Fibroblast of gingiva (primary cell): ENCODE results near the gene MTPN.
A peak's percentile ranks its signal among the peaks of the same experiment; 100 is the strongest.

Experiments
- DNase-seq: peaks from one replicate; pipeline ENCODE4 v3.0.0-alpha.2; 2011; ENCODE audit warnings: low read depth

Gene MTPN

GRCh38 chr7:135981958-135982646 lies 4.9 kb upstream of the MTPN start:
- no peak for DNase-seq

DNA sequence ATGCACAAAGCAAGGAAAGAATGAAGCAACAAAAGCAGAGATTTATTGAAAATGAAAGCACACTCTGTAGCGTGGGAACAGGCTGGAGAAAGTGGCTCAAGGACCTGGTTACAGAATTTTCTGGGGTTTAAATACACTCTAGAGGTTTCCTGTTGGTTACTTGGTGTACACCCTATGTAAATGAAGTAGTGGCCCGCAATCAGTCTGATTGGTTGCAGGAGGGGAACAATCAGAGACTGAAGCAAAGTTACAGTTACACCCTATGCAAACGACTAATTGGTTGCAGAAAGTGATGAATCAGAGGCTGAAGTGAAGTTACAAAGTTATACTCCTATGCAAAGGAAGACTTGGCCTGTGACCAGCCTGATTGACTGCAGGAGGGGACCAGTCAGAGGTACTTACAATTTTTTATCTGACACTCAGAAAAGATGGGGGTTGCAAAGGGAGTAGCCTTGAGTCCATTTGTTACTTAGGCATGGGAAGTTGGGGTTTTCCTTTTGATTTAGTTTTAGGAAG lies 3.6 kb upstream of the MTPN start:
- DNase-seq, result peak; percentile 76

- no peak for DNase-seq
These were observed 2.9 kb upstream of the MTPN start for GRCh38 chr7:135980012-135980551.

GRCh38 chr7:135979471-135980011 lies 2.4 kb upstream of the MTPN start:
- no peak for DNase-seq

DNA sequence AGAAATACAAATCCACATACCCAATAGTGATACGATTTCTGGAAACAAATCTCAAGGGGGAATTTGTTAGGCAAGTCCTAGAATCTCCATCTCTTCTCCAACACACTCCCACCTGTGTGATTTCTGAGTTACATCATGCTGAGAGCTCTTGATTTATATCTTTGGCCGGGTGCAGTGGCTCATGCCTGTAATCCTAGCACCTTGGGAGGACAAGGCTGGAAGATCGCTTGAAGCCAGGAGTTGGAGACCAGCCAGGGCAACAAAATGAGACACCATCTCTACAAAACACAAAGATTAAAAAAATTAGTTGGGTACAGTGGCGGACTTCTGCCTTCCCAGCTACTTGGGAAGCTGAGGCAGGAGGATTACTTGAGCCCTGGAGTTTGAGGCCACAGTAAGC lies 1.5 kb upstream of the MTPN start:
- no peak for DNase-seq

GRCh38 chr7:135977742-135978066 lies 545 bp upstream of the MTPN start:
- DNase-seq, result no peak

DNA sequence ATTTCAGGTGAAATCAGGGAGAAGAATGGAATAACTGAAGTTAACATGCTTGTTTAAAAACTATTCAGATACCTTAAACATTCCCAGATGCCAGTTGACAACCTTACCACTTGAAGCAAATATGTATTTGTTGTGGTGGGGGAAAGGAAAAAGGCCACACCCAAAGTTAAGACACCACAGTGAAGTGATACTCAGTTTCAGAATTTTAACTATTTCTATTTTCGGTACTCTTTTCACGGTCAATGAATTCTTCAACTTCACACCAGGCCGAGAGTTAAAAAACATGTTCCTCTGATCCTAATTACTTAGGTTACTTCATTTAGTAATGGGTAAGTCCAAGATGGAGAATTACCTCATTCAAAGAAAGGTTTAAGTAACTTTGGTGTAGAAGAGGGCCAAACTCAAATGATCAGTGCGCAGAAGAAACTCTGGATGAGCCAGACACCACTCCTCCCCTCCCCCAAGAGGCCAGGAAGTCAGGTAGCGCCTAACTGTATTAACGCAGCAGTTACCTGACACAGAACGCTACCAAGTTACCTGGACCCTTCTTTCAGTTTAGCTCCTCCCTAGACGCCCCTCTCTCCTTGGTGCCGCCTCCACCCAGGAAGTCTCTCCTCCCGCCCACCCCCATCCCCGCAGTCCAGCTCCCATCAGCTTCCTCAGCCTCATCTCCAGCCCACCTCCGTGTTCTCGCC lies 700 bp downstream of the MTPN start:
- DNase-seq, result no peak

- no peak for DNase-seq
These were observed 2.0 kb downstream of the MTPN start for GRCh38 chr7:135975166-135975565.

GRCh38 chr7:135974667-135975066 lies 2.5 kb downstream of the MTPN start:
- DNase-seq, result no peak

DNA sequence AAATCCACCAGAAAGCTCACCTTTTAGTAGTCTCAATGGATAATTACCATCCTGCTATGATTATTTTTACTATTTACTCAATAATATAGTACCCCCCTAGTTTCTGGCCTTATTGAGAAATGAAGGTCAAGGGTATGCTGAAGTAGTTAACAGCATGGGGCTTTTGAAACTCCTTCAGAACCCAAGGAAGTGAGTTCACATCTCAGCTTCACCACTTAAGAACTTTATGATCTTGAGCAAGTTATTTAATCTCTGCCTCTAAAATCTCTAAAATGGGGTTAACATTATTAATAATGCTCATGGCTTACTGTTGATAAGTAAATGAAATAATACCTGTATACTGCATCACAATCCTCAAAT lies 5.8 kb downstream of the MTPN start:
- DNase-seq, result no peak

DNA sequence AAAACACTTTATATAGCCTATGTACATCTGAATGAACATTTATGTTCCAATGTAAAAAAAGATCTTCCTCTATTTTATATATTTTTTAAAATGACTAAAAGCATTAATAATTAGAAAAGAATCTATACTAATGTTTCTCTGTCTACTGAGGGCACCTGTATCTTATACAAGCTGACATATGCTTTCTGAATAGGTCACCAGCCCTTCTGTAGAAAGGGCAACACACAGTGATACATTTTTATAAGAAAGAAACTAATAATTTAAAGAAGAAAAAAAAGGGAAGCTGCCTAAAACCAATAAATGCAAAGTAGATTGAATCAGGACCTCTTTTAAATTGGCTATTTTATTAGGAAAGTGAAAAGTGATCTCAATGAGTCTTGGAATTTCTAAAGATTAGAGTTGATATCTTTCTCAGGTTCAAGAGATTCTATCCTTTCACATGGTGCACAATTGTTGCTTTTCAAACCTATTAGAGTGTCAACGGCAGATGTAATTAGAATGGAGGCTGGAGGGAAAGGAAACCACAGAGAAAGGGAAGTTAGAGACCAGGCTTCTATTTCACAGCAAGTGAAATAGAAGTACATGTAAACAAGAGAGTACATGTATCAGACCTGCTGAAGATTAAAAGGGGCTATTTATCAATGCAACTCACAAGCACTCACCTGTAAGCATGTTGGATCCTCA lies 6.3 kb downstream of the MTPN start:
- DNase-seq, result no peak

GRCh38 chr7:135970045-135970444 lies 7.1 kb downstream of the MTPN start:
- DNase-seq, result no peak

DNA sequence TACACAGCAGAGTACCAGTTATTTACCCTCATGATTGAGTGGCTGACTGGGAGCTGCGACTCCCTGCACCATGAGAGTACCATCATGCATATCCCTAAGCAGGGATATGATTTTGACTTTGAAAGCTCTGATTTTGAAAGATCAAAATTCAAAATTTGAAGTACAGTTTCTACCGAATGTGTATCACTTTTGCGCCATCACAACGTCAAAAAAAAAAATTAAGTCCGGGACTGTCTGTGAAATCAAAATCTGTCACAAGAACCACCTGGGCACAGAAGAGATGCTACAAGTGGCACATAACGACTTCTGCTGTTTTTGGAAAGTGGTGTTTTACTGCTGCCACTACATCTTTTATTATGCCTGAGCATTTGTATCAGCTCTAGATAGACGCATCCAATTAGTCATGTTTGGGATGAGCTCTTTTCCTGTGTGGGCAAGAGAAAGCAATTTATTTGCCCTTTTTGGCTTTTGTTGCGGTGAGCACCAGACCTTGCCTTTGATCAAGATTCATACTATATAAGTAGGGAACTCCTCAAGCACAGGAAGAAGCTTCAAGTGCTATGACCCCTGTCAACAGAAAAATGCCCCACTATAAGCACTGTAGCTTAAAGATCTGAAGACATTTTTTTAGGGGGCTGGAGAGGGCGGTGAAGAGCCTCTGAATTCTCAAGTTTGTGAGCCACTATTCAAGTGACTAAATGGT lies 10.7 kb downstream of the MTPN start:
- DNase-seq, result no peak

- no peak for DNase-seq
These were observed 11.6 kb downstream of the MTPN start for GRCh38 chr7:135965602-135966001.

DNA sequence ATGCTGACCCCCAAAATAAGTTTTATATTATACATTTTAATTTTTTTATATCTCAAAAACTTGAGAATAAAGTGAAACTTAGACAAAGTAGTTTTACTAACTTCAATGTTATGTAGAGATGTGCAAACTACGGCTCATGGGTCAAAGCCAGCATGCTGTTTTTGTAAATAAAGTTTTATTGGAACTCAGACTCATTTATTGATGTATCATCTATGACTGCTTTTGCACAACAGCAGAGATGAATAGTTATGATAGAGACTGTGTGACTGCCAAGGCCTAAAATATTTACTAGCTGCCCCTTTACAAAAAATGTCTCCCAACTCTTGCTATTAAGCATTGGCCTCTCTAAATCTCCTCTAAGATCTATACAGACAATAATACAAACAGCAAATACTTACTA lies 12.4 kb downstream of the MTPN start:
- no peak for DNase-seq

DNA sequence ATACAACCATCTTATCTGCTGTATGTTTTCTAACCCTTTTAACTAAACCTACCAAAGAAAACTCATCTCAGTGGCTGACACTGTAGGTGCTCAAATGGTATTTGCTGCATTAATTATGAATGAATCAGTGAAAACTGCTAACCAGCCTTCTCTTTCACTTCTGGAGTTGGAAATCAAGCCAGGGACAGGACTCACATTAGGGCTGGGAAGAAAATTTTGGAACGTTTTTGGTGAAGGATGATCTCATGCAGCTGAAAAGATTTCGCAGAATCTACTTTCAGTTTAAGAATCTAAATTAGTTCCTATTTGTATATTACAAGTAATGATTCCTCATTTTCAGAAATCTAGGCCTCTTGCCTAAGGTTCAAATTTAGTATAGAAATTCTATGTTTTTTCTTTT lies 12.9 kb downstream of the MTPN start:
- DNase-seq, result no peak

GRCh38 chr7:135962802-135963201 lies 14.4 kb downstream of the MTPN start:
- no peak for DNase-seq

DNA sequence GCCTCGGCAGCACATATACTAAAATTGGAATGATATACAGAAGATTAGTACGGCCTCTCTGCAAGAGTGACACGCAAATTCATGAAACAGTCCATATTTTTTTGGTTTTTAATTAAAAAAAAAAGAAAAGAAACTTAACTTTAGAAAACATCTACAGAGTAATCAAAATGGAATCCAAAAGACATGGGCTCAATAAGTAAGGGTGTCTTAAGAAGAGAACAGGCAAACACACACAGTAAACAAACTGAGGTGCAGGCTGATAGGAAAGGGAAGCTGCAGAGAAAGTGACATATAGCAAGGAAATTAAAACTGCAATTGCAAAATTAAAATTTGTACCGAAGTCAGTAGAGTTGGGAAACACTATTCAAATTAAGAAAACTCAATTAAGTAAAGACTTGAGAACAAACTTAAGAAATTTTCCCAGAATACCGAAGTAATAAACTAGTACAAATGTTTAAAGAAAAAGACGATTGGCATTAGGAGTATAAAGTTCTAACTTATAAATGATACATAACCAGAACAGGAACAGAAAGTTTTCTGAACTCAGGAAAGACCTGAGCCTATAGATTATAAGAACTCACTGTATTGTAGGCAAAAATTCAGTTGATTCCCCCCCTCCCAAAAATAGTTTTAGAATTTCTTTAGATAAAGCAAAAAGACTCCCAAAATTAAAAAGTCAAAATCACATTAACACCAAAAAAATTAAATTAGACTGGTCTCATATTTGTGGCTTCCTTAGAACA lies 16.3 kb downstream of the MTPN start:
- no peak for DNase-seq

GRCh38 chr7:135959646-135960363 lies 17.4 kb downstream of the MTPN start:
- no peak for DNase-seq

DNA sequence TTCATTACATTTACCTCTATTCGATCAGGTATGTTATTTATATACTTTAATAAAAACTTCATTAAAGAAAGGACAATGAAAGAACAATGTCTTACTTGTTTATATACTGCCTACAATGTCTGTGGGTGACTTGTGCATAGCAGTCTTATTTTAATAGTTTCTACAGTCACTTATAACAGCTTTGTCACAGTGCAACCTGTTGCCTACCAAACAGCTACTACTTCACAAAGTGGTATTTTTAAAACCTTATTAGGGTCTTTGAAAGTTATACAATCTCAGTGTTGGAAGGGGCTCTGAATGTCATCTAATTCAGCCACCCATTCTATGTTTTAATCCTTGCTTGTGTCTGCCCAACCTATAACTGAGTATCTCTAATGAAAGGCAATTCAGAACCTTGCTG lies 19.0 kb downstream of the MTPN start:
- no peak for DNase-seq

- no peak for DNase-seq
These were observed 19.5 kb downstream of the MTPN start for GRCh38 chr7:135957627-135958026.
